Activated B cell treated with CpG ODN at 0.5 μM for 24 hours (primary cell): ENCODE measurements around the gene MFAP1. TPM values are rescaled to one million over a fixed set of nuclear protein-coding genes. Genes with fewer than 3 reads are reported as not detected.

ENCODE experiments used
- ATAC-seq: fragments of 200-7000 bp; cut with Tn5 transposase; one replicate; pipeline ENCODE4 v1.10.0; 2021; ENCODE audit warnings: low read depth, mild to moderate bottlenecking, moderate library complexity
- CTCF ChIA-PET: fragments of 350-600 bp; sonication (Branson Sonifier 250); formaldehyde crosslinking; loops from one replicate; lab custom pipeline; 2021; ENCODE audit warnings: antibody characterized with exemption; lab: Charles Lee
- POLR2A ChIA-PET: fragments of 350-600 bp; sonication (Branson Sonifier 250); formaldehyde crosslinking; loops from one replicate; lab custom pipeline; 2021; ENCODE audit warnings: antibody characterized with exemption; lab: Charles Lee
- DNase-seq: peaks from one replicate; pipeline ENCODE4 v3.0.0; 2022
- H3K27ac Mint-ChIP-seq: one replicate; pipeline ENCODE4 v1.8.0; 2020; ENCODE audit warnings: mixed read lengths
- H3K27me3 Mint-ChIP-seq: one replicate; pipeline ENCODE4 v1.8.0; 2021; ENCODE audit warnings: mixed read lengths
- H3K36me3 Mint-ChIP-seq: one replicate; pipeline ENCODE4 v1.8.0; 2021; ENCODE audit warnings: low read depth, mixed read lengths
- H3K4me1 Mint-ChIP-seq: one replicate; pipeline ENCODE4 v1.8.0; 2021; ENCODE audit warnings: mixed read lengths
- H3K4me3 Mint-ChIP-seq: one replicate; pipeline ENCODE4 v1.8.0; 2020; ENCODE audit warnings: mild to moderate bottlenecking, mixed read lengths
- H3K9me3 Mint-ChIP-seq: one replicate; pipeline ENCODE4 v1.8.0; 2020; ENCODE audit warnings: mixed read lengths
- intact Hi-C: fragments of 100-400 bp; cut with micrococcal nuclease; formaldehyde crosslinking; loops from one replicate; pipeline ENCODE4 v1.15.1; 2024
- total RNA-seq: library from RNA; stranded (reverse); gene quantifications from 2 replicates; pipeline ENCODE4 v1.2.3, GENCODE V29; 2022
- TF ChIP-seq, protein P1 (sequence below): fragments of 200-600 bp; IDR thresholded peaks from one replicate; pipeline ENCODE4 v1.8.0; 2022; ENCODE audit warnings: antibody characterized with exemption, mild to moderate bottlenecking

The MFAP1 gene
- total RNA-seq, 1 donor from 2014 or later = 26.1 TPM

DNA sequence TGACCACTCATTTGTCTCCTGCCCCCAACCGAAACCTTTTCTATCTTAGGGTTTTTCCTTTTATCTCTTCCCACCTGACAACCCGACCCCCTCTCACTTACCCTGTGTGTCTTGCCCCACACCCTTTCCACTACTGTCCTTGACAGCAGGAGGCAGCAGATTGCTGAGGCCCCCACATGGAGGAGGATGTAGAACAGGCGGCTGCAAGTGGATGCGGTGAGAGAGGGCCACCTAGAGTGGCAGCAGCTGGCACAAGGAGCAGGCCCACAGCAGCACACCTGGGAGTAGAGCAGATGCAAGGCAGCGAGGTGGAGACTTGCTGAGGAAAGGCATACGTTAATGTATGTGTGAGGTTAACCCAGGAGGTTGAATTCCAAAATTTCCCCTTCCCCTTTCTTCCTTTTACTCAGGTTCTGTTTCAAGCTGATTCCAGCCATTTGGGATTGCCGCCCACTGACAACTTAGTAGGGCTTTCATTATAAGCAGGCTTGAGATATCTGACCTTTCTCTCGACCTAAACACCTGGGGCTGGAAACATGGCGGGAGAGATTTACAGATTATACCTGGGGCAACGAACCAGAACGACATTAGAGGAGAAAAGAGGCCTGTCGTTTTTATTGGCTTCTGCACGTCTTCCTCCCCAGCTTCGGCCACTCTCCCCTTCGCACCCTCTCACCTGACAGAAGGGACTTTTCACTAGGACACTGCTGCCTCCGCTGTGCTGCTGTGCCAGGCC is 25.1 kb downstream of the MFAP1 start:
- Mint-ChIP-seq H3K27me3 (no peaks in the 10 kb centered on the region), H3K36me3 (peaks cover 68% of the 10 kb centered on the region), H3K4me3 (peak overlapping the region; percentile 11), H3K27ac (peak overlapping the region; percentile 96), H3K9me3 (peaks cover 2% of the 10 kb centered on the region), H3K4me1 (peaks cover 63% of the 10 kb centered on the region)
- ChIA-PET POLR2A (interaction anchor here (1.2 to 18.0 kb wide), 6 partner anchors 9 to 53 kb away, joined by 4 to 509 read pairs (median 24); partner anchors contain the start of genes ELL3, PDIA3 and SERF2), CTCF (interaction anchor here (2.2 kb wide), 1 partner anchor 22 kb away, joined by 8 read pairs; the partner anchor contains the start of gene ELL3)
- ATAC-seq (no peak), DNase-seq (no peak)
- intact Hi-C loops = no loop called here
- TF ChIP-seq, protein P1, sequence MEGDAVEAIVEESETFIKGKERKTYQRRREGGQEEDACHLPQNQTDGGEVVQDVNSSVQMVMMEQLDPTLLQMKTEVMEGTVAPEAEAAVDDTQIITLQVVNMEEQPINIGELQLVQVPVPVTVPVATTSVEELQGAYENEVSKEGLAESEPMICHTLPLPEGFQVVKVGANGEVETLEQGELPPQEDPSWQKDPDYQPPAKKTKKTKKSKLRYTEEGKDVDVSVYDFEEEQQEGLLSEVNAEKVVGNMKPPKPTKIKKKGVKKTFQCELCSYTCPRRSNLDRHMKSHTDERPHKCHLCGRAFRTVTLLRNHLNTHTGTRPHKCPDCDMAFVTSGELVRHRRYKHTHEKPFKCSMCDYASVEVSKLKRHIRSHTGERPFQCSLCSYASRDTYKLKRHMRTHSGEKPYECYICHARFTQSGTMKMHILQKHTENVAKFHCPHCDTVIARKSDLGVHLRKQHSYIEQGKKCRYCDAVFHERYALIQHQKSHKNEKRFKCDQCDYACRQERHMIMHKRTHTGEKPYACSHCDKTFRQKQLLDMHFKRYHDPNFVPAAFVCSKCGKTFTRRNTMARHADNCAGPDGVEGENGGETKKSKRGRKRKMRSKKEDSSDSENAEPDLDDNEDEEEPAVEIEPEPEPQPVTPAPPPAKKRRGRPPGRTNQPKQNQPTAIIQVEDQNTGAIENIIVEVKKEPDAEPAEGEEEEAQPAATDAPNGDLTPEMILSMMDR = no peak

DNA sequence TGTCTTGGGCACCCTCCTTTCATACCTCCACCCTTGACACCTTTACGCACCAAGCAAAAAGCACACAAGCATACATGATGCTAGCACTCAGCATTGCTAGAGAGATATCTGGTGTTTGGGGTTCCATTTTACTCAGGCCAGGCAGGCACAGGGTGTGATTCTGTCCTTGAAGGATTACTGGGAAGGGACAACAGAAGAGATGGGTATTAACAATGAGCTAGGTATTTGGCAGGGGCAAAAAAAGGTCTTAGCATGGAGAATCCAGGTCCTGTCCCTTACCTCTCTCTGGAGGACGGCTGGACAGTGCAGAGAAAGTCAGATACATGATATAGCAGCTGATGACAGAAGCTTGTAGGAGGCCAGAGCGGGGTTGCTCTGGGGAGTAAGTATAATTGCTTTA is 27.9 kb downstream of the MFAP1 start:
- POLR2A ChIA-PET = interaction anchor here (0.7 to 18.0 kb wide), 5 partner anchors 7 to 639 kb away, joined by 3 to 509 read pairs (median 5); partner anchors contain the start of gene ELL3
- ATAC-seq = no peak
- H3K36me3 Mint-ChIP-seq = peaks cover 82% of the 10 kb centered on the region
- TF ChIP-seq, protein P1 = no peak
- no peak for DNase-seq
- H3K27ac Mint-ChIP-seq = peak overlapping the region; percentile 75
- CTCF ChIA-PET = interaction anchor here (0.7 to 1.8 kb wide), 3 partner anchors 14 to 25 kb away, joined by 3 to 6 read pairs (median 3); partner anchors contain the start of gene ELL3
- H3K4me3 Mint-ChIP-seq = no peak overlapping the region
- intact Hi-C loops = no loop called here
- no peaks in the 10 kb centered on the region for H3K27me3 Mint-ChIP-seq
- peaks cover 2% of the 10 kb centered on the region for H3K9me3 Mint-ChIP-seq
- peaks cover 84% of the 10 kb centered on the region for H3K4me1 Mint-ChIP-seq

DNA sequence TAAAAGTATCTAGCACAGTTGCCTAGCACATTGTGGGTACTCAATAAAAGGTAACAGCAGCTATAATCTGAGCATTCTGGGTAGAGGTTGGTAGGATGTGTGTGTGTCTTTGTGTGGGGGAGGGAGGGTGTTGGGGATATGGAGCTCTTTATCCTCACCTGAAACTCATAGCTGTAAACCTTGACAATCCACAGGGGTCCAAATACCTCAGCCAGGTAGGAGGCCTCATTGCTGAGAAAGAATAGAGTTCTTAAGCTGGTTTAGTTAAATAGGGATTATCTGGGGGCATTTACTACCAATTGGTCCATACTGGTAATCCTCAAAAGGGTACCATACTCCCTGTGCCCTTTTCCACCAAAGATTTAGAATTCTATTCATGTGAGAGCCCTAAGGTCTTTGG is 28.5 kb downstream of the MFAP1 start:
- ChIA-PET POLR2A (interaction anchor here (0.7 to 18.0 kb wide), 3 partner anchors 13 to 638 kb away, joined by 5 to 509 read pairs (median 55); partner anchors contain the start of gene ELL3), CTCF (interaction anchor here (0.7 to 1.5 kb wide), 2 partner anchors 14 to 19 kb away, joined by 3 to 5 read pairs; partner anchors contain the start of gene ELL3)
- intact Hi-C loops = no loop called here
- Mint-ChIP-seq H3K36me3 (peaks cover 80% of the 10 kb centered on the region), H3K4me1 (peaks cover 84% of the 10 kb centered on the region), H3K9me3 (peaks cover 2% of the 10 kb centered on the region), H3K4me3 (no peak overlapping the region), H3K27ac (no peak overlapping the region), H3K27me3 (no peaks in the 10 kb centered on the region)
- DNase-seq (no peak), ATAC-seq (no peak)
- TF ChIP-seq, protein P1 = no peak

DNA sequence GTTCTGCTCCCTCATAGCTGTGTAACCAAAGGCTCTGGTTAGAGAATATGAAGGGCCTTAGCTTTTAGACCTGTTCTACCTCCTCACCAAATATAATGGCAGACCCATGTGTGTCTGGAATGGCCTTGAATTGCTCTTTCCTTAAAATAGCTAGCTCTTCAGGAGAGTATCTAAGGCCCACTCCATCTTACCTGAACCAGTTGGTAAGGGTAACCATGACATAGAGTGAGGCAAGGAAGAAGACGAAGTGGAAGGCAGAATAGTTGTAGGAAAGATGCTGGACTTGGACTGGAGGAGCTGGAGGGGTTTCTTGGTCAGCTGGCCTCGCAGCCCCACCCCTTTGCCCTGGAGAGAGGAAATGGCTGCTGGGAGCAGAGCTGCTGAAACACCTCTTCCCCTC is 29.3 kb downstream of the MFAP1 start:
- Mint-ChIP-seq H3K4me1 (peaks cover 79% of the 10 kb centered on the region), H3K27ac (peak overlapping the region; percentile 41), H3K36me3 (peaks cover 73% of the 10 kb centered on the region), H3K27me3 (no peaks in the 10 kb centered on the region), H3K9me3 (peaks cover under 1% of the 10 kb centered on the region), H3K4me3 (no peak overlapping the region)
- ChIA-PET POLR2A (interaction anchor here (0.8 to 18.0 kb wide), 3 partner anchors 9 to 21 kb away, joined by 3 to 509 read pairs (median 55); partner anchors contain the start of gene ELL3), CTCF (interaction anchor here (1.2 to 1.5 kb wide), 2 partner anchors 18 to 25 kb away, joined by 3 to 5 read pairs; partner anchors contain the start of gene ELL3)
- TF ChIP-seq, protein P1 = no peak
- ATAC-seq (no peak), DNase-seq (no peak)
- intact Hi-C loops = no loop called here
